Measurements from ENCODE around the gene ZBTB47. TPM values are rescaled to one million over a fixed set of nuclear protein-coding genes. Genes with fewer than 3 reads are reported as not detected.
A peak's percentile ranks its signal among the peaks of the same experiment; 100 is the strongest.

The ZBTB47 gene
- 6.0 and 7.1 TPM in 2 replicates for total RNA-seq (2013; cell fraction: nucleolus; rRNA removed)
- total RNA-seq (2014; rRNA removed) (3.1 TPM in 2 replicates), total RNA-seq (2014; rRNA removed; fragmentation: Illumina TruSeq; extraction: Trizol) (1.0 TPM in 2 replicates), total RNA-seq (2021) (3.1 and 3.4 TPM in 2 replicates), polyA plus RNA-seq (2011; rRNA removed) (0.37 and 0.92 TPM in 2 replicates), polyA plus RNA-seq (2014; fragmentation: Illumina TruSeq; extraction: Trizol) (0.49 and 1.1 TPM in 2 replicates), polyA plus RNA-seq (2014; fragmentation: Nextera tagmentation; extraction: Ambion mirVana) (under 1 TPM in 1 of 2 experiments, not detected in 1; 0.04 TPM), polyA plus RNA-seq (2014; rRNA removed) (2.0 and 2.3 TPM in 2 replicates), polyA plus RNA-seq (2016; fragmentation: Nextera tagmentation; extraction: Ambion mirVana) (under 1 TPM; 0.06 to 0.12 TPM), polyA minus RNA-seq (2011; rRNA and poly(A)+ RNA removed) (1.7 and 3.1 TPM in 2 replicates), Bru-seq, nascent RNA (percentile 53 among the genes with signal in this experiment), BruChase-seq, experiment 1, labeled RNA remaining after a 6-hour chase (percentile 42 among the genes with signal in this experiment), BruChase-seq, experiment 2, labeled RNA remaining after a 2-hour chase (percentile 48 among the genes with signal in this experiment)
- 0.79 TPM for polyA plus RNA-seq (2011; ENCODE audit: low read depth)
- 1.1 and 1.6 TPM in 2 replicates for polyA plus RNA-seq (2011; cell fraction: cytosol; rRNA removed)
- polyA plus RNA-seq (2011; cell fraction: nucleus; rRNA removed): 4.2 and 4.7 TPM in 2 replicates
- polyA plus RNA-seq (2012): 1.7 and 2.0 TPM in 2 replicates
- polyA minus RNA-seq (2011; cell fraction: cytosol; rRNA and poly(A)+ RNA removed): 0.67 and 0.73 TPM in 2 replicates
- 1.9 and 4.0 TPM in 2 replicates for polyA minus RNA-seq (2011; cell fraction: nucleus; rRNA and poly(A)+ RNA removed)
- long read RNA-seq, experiment 1: 0 reads
- long read RNA-seq, experiment 2: 0 reads

DNA sequence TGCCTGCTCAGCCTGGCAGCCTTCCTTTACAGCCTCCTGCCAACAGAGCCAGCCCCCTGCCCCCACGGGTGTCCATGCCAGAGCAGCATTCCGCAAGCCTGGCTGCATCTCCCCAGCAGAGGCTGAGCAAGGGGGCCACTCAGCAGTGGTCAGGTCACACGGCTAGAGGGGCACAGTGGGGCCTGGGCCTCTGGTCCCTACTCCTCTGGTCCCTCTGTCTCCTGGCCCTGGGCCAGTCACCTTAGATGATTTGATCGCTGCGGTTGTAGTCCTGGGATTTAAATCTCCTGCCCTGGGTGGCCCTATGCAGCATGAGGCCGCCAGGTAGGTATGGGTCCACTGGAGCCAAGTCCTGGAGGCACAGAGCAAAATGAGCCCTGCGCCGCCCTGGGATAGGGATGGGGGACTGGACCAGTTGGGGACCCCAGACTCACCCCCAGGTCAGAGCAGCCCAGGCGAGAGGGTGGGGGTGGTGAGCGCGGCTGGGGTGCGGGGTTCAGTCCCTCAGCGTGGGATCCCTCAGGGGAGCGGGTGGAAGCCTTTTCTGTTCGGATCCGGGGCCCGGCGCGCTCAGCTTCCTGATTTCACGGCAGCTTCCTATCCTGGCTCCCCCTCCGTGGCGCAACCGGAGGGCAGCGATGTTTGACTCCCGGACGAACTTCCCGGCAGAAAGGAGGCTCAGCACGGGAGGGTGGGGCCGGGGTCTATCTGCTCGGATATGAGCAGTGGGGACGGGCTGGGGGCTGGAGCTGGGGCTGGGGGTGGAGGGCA is at the start of gene ZBTB47:
ZBTB47 (plus strand) TSS at position 138 of the 771 bp plus-strand sequence. CDS start 4,659 bp downstream, outside the sequence.
- RAD21 ChIA-PET (ENCODE audit: unreplicated experiment): interaction anchor here (0.9 to 1.0 kb wide), 2 partner anchors 41 to 71 kb away, joined by 3 read pairs; no protein-coding TSS in a partner anchor
- SMC1A ChIA-PET (ENCODE audit: uncharacterized antibody, unreplicated experiment): no interaction called here
- Histone ChIP-seq H3K4me1 (ENCODE audit: control insufficient read depth, insufficient read depth, low read length) (peaks cover 17% of the 10 kb centered on the region), H3K4me2 (ENCODE audit: control insufficient read depth, insufficient read depth) (peak within 1 kb of the TSS; percentile 90), H2AFZ (ENCODE audit: control insufficient read depth, low read depth, low read length) (peak within 1 kb of the TSS; percentile 71), H3K27ac (ENCODE audit: control insufficient read depth, insufficient read depth) (peak within 1 kb of the TSS; percentile 48), H4K20me1 (ENCODE audit: control insufficient read depth, insufficient read depth) (no peaks in the 10 kb centered on the region), H3K4me3 (peak within 1 kb of the TSS; percentile 73), H3K27me3 (replicated peaks in 1 of 2; ENCODE audit: control insufficient read depth in 2 of 2, insufficient read depth in 2 of 2, low read length in 1 of 2) (no peaks in the 10 kb centered on the region), H3K9me3 (replicated peaks; ENCODE audit: control insufficient read depth, insufficient read depth, low read length) (no peaks in the 10 kb centered on the region), H3K36me3 (ENCODE audit: control insufficient read depth in 2 of 2, insufficient read depth in 2 of 2, low read length in 1 of 2) (no peaks in the 10 kb centered on the region), H3K79me2 (ENCODE audit: control insufficient read depth, insufficient read depth, low read length) (no peaks in the 10 kb centered on the region; the same call in 1 of the 2 replicates), H3K9ac (ENCODE audit: control insufficient read depth, insufficient read depth, low read length) (peak within 1 kb of the TSS; percentile 74)
- CTCF ChIA-PET: interaction anchor here (0.8 to 1.3 kb wide), 3 partner anchors 12 to 228 kb away, joined by 3 to 4 read pairs (median 3); no protein-coding TSS in a partner anchor
- ATAC-seq: peak; percentile 3
- in situ Hi-C loops (cut with MboI): no loop called here
- intact Hi-C loops (cut with micrococcal nuclease; ENCODE audit: unreplicated experiment): loop anchor here (5.0 kb wide), 1 partner anchor 89 kb away; no protein-coding TSS in a partner anchor
- WGBS (ENCODE audit: insufficient coverage, insufficient replicate concordance, low lambda C conversion rate, missing lambda C conversion rate): 27% methylated on average over 24 of the region's 31 CpGs
- POLR2A ChIA-PET: interaction anchor here (0.7 to 2.9 kb wide), 2 partner anchors 52 to 75 kb away, joined by 3 to 16 read pairs; partner anchors contain the start of gene NKTR
- FAIRE-seq: no peak
- DNase-seq (ENCODE audit: low read depth, low spot score): no peak
- no TSS peak for BruUV-seq (replicated peaks)
- TF ChIP-seq SP1 (IDR thresholded peaks at IDR 0.05; ENCODE audit: low read depth, low read length) (no peak), KDM1A (IDR thresholded peaks at IDR 0.05; ENCODE audit: borderline replicate concordance) (no peak), CEBPB (IDR thresholded peaks at IDR 0.05; ENCODE audit: borderline replicate concordance in 1 of 2, low read depth in 2 of 2, low read length in 2 of 2) (no peak), RUNX3 (IDR thresholded peaks at IDR 0.05; ENCODE audit: low read length) (no peak), TCF7 (IDR thresholded peaks at IDR 0.05; ENCODE audit: borderline replicate concordance) (no peak), ZZZ3 (IDR thresholded peaks at IDR 0.05; ENCODE audit: control insufficient read depth, insufficient read length, low read depth) (no peak), FOS (IDR thresholded peaks at IDR 0.05; ENCODE audit: borderline replicate concordance, extremely low read depth, insufficient read length) (no peak), BHLHE40 (IDR thresholded peaks at IDR 0.05; ENCODE audit: borderline replicate concordance in 1 of 2, low read depth in 2 of 2, low read length in 1 of 2) (no peak), SPI1 (IDR thresholded peaks at IDR 0.05; ENCODE audit: borderline replicate concordance, insufficient read depth, low read depth, low read length) (no peak), IKZF1 (conservative IDR thresholded peaks at IDR 0.05) (no peak), POLR2AphosphoS2 (IDR thresholded peaks at IDR 0.05; ENCODE audit: low read depth, low read length) (no peak)

All from GM12878 (cell line).